Myocyte (in vitro differentiated cells): ENCODE measurements around the gene HOXC11. TPM values are rescaled to one million over a fixed set of nuclear protein-coding genes. Genes with fewer than 3 reads are reported as not detected.
A peak's percentile ranks its signal among the peaks of the same experiment; 100 is the strongest.

Source experiments
- DNase-seq: peaks from one replicate; pipeline ENCODE4 v3.0.0-alpha.2; 2012; ENCODE audit warnings: low read depth
- total RNA-seq: library from RNA; depleted of rRNA; stranded (reverse); fragments of >200 nt; gene quantifications from 2 replicates; pipeline ENCODE4 v1.2.3, GENCODE V29; 2014

HOXC11 gene
- total RNA-seq, 1 donor from 2014 or later, result 2.2 TPM

DNA sequence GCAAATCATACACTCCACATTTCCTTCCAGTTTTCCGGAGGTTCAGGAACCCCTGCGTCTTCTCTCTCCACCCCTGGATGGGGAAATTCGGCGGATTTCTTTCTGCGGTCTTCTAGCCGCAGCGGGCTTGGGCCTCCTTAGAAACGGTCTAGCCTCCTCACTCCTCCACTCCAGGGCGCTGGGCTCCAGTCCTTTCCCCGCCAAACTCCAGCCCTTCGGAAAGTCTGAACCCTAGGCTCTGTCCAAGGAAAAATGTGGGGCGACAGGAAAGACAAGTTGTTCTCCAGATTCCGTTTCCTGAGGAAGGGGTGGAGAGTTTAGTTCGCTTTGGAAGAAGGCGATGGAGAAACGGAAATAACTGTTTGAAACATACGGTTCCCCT lies 10.6 kb downstream of the HOXC11 start:
- DNase-seq, result no peak

DNA sequence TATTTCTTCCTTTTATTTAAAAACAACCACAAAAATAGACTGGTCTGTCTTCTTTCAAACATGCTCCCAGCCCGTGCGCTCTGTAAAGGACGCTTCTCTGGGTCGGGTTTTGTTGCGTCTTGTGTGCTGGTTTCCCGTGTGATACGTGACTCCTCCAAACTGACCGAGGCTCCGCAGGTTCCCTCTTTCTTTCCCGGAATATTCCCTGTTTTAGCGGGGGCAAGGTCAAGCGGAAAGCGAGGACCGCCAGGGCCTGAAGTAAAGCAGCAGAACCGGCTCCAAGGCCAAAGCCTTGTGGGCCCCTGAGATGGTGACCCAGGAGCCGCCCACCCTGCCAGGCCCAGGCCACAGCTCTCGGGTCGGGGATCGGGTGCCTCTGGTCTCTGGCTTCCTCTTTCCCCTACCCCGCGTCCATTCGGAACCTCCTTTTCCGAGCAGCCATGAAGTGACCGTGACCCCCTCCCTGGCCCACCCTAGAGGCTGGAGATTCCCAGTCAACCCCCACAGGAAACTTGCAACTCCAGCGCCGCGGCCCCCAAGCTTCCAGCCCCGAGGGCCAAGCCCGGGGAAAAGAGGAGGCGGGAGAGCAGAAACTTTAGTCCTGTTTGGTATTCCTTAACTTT lies 11.1 kb downstream of the HOXC11 start:
- no peak for DNase-seq

DNA sequence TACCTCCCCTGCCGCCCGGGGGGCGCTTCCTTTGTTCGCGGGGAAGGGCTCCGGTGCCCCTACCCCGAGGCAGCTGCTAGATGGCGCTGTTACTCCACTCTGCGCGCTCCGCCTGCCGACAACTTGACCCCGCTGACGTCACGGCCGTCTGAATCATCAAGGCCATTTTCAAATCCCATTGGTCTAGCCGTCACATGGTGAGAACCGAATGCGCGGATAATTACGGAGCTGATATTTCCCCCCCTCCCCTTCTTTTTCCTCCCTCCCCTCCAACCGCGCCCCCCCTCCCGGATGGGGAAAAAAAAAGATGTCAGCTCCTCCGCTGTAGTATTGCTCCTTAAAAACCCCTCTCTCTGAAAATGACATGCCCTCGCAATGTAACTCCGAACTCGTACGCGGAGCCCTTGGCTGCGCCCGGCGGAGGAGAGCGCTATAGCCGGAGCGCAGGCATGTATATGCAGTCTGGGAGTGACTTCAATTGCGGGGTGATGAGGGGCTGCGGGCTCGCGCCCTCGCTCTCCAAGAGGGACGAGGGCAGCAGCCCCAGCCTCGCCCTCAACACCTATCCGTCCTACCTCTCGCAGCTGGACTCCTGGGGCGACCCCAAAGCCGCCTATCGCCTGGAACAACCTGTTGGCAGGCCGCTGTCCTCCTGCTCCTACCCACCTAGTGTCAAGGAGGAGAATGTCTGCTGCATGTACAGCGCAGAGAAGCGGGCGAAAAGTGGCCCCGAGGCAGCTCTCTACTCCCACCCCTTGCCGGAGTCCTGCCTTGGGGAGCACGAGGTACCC lies 12.2 kb downstream of the HOXC11 start, which contains the start of gene HOXC10:
TSS of gene HOXC10 (plus strand) at position 246 of the 791 bp plus-strand sequence. CDS start at position 360, 114 bp downstream.
- DNase-seq, result peak; percentile 97

DNA sequence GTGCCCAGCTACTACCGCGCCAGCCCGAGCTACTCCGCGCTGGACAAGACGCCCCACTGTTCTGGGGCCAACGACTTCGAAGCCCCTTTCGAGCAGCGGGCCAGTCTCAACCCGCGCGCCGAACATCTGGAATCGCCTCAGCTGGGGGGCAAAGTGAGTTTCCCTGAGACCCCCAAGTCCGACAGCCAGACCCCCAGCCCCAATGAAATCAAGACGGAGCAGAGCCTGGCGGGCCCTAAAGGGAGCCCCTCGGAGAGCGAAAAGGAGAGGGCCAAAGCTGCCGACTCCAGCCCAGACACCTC lies 12.7 kb downstream of the HOXC11 start:
- DNase-seq, result no peak

DNA sequence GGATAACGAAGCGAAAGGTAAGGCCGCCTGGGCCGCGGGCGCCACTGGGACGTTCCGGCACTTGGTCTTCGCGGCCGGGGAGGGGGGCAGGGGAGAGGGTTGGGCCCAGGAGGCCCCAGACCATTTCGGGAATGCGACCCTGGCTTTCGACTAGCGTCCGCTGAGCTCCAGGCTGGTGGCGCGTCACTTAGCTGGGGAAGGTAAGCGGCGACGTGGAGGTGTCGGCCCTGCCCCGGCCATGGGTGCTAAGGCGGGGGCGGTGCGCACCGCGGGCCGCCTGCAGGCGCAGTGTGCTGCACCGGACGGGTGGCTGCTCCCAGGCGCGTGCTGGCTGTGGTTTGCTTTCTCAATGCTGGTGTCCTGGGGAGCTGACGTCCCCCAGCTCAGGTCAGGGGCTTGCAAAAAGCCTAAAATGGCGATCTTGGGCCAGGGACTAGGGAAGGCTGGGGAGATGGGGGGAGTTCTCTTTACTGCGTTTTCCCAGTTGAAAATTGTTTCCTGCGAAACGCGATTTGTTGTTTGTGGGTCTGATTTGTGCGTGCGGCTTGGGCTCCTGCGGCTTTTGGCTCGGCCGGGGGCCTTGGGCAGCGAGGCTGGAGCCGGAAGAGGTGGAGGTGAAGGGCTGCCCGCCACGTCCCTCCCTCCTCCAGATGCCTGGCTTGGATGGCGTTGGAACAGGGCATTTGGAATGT lies 13.2 kb downstream of the HOXC11 start:
- no peak for DNase-seq

DNA sequence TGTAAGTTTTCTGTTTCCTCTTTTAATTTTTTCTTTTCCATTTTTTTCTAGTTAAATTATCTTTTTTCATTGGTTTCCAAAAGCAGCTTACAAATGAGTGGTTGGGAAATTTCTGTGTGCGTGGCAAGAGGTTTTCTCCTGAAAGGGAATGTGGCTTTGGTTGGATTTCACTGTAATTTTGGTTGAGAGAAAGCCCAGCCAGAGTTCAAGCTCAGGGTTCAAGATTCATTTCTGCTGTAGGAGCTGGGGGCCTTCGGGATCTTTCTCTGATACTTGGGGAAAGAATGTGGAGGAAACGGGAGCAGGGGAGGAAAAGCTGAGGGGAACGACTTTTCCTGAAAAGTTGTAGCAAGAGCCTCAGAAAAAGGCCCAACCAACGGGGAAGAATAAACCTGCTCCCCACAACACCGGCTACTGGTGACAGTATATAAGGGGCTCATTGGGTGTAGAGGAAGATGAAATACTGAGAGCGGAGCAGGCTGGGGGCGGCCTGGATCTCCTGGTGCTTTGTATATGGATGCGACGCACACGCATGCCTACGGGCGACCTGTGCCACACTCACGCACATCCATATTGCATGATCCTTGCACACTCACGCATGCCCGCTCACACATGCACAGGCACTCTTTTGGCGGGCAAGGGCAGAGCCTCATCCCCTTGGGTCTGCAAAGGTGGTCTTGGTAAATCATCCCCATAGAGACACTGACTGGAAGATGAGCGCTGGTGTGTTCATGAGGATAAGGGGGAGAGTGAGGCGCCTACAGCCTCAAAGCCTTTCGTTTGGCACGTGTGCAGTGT lies 14.0 kb downstream of the HOXC11 start:
- no peak for DNase-seq

DNA sequence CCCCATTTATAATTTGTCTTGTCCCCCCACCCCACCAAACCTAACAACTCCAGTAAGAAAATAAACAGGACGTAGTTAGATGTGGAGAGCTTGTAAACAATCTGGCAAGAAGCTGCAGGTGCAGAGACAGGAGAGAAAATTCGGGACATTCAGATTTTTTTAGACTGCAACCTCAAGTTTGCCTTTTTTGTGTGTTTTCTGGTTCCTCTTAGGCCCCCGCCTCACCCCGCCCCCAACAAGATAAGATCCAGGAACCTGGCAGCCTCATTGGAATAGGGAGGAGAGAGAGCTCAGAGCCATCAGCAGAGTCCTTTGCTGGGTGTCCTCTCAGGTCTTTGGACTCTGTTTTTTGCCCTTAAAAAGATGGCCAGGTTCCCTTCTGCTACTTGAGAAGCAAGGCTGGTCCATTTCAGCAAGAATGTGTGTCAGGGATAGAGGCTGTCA lies 14.9 kb downstream of the HOXC11 start:
- no peak for DNase-seq

DNA sequence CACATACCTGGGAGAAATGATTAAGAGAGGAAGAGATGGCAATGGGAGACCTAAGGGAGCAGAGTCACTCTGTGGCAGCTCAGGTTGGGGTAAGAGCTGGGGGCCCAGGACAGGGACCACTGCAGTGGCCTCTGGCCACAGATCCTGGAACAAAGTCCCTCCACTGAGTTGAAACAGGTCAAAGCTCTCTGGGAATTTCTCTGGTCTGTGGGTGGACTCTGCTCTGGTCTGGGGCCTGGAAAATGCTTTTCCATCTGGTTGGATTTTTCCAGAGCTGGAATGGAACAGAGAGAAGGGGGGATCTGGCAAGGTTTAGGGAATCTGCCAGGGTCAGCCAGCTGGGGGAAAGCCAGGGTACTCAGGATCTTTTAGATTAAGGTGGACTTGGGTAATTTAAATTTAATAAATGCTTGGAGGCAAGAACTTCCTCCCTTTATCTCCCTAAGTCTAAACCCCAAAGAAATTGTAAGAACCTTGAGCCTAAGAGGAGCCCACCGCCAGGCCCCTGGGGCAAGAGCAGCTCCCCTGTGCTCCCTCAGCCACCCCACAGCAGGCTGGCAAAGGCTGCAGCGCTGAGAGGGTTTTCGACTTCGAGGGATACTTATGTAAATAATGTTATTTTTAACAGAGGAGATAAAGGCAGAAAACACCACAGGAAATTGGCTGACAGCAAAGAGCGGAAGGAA lies 15.8 kb downstream of the HOXC11 start:
- DNase-seq, result no peak

DNA sequence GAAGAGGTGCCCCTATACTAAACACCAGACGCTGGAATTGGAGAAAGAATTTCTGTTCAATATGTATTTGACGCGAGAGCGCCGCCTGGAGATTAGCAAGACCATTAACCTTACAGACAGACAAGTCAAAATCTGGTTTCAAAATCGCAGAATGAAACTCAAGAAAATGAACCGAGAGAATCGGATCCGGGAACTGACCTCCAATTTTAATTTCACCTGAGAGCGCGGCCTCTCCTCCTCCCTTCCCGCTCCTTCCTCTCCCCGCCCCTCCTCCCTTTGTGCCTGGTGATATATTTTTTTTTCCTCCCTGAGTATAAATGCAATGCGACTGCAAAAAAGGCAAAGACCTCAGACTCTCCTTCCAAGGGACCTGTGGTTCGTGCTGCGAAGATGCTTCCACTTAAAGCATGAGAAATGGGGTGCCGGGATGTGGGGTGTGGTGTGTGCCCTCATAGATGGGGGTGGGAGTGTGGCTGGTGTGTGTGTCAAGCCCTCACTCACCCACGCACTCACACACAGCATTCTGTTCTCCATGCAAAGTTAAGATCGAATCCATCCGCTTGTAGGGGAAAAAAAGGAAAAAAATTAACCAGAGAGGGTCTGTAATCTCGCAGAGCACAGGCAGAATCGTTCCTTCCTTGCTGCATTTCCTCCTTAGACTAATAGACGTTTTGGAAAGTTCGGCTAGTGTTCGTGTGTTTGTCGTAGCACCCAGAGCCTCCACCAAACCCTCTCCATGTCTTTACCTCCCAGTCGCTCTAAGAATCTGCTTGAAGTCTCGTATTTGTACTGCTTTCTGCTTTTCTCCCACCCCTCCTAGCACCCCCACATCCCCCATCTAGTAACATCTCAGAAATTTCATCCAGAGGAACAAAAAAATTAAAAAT lies 16.5 kb downstream of the HOXC11 start:
- DNase-seq, result no peak

DNA sequence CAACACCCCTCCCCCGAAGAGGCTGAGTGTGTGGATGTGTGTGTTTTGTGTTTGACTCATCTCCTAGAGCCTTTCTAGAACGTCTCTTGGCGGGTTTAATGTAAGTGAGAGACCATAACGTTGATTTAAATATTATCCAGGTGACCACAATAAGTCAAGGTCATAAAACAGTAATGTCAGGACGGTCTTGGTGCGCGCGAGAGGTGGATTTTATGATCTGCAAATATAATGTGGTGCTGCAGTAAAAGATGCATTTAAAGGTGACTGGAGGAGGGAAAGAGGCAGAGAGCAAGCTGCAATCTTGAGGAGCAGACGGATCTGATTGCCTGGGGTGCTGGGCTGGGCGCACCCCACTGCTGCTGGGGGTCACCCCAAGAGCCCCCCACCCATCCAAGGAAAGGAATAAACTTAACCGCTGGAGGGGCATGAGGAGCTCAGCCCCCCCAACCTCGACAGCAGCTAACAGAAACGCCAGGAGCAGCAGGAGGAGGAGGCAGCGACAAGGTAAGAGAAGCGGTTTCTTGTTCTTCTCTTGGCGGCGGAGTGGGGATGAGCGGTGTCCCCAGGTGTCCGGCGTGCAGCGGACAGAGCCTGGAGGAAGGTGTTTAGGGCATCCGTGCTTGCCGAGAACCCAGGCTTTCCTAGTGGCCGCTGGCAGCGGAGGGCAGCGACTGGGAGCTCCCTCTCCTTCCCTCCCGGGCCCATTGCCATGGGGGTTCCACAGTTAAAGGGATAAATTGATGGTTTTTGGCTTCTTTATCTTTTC lies 17.6 kb downstream of the HOXC11 start:
- DNase-seq, result no peak

DNA sequence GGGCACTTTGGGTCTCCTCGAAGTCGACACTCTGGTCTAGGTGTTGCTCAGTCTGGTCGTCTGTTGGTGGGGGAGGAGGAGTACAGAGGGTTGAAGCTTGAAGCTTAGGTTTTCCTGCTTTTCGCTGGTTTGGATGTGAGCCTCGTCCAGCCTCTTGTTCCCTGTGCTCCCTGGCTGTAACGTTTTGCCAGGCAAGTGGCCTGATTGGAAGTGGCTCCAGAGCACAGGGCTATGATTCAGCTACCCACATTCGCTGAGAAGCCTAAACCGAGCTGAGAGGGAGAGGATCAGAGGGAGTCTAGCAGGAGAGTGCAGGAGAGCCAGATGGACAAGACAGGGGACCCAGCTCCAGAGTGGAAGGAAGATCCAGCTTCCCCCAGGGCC lies 18.1 kb downstream of the HOXC11 start:
- peak; percentile 63 for DNase-seq

DNA sequence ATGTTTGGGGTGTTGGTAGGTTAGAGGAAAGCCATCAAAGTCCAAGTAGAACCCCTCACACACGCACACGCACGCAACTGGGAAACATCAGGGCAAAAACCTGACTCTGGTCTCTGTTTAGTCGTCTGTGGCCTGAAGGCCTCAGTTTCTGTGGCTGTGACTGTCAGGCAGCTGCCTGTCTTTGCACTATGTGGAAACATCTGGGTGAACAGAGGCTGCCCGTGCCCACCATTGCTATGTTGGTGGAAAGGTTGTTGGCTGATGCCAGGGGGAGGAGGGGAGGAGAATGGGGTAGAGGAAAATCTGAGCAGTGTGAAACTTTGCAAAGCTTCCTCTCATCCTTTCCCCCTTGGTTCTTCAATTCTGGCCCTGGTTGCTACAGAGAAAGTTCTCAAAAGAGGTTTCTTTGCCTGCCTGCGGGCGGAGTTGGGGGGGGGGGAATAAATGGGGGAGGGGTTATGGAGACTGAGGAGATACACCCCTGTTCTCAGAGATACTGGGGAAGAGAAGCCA lies 19.5 kb downstream of the HOXC11 start:
- no peak for DNase-seq

DNA sequence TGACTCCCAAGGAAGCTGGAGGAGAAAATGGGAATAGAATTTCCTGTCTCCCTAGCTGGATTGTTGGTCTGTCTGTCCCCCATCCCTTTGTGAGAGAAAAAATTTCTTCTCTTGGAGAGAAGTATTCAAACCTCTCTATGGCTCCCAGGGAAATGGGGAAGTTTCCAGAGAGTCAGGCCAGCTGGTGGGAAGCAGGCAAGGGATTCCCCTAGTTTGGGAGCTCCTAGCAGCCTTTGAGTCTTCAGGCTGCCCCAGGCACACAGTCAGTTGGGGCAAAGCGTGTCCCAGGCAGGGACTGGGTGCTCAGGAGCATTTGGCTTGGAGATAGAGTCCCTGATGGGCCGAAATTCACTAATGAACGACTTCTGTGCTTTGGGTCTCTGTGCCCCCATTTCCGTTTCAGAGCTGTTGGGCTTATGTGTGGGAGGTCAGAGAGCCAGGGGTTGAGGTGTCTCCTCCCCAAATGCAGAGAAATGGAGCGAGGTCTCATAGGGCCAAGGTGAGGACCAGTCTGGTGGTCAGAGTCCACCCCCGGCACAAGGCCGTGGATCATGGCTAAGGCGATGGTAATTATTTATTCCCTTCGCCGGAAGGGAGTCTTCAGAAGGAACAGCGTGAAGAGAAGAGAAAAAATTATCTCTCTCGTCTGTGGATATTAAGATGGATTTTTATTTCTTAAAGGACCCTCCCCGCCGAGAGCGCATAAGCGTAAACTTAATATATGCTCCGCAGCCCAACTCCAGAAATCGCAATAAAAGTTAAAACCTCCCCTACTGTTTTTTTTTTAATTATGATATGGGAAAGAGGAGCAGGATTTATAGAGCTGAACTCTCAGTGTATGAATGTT lies 20.5 kb downstream of the HOXC11 start:
- DNase-seq, result no peak

DNA sequence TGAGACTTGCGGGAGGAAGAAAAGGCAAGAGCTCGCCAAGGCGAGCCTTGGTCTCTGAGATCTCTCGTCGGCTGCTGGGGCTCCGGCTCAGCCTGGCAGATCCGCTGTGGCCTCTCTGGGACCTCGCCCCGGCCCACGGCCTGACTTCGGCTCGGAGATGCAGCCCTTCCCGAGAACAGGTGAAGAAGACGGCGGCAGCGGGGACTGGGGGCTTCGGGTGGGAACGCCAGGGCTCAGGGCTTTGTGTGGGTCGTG lies 21.0 kb downstream of the HOXC11 start:
- no peak for DNase-seq

DNA sequence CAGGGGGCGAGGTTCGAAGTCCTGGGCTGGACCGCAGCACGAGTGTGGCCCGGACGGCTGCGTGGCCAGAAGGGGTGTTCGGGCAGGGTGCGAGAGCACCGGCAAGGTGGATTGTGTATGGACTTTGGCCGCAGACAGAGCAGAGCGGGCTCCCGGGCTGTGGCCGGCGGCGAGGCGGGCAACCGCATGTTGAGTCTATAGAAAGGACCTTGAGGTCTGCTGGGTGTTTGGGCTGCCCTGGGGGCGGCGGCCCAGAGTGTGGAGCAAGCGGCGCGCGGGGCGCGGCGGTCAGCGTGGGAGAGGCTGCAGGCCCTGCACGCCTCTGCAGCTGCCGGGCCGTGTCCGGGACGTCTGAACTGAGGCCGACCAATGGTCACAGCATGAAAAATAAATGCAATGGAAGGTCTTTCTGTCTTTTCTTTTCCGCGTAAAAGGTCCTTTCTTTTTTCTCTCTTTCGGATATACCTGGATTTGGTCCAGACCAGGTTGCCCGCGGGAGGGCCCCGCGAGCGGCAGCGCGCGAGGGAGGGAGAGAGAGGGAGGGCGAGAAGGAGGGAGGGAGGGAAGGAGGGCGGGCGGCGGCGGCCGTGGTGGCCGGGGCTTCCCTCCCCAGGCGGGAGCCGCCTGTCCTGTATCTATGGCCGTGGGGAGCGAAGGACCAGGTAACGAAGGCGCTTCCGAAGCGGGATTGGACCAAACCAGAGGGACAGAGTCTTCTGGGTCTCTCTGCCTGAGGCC lies 21.5 kb downstream of the HOXC11 start:
- DNase-seq, result no peak

DNA sequence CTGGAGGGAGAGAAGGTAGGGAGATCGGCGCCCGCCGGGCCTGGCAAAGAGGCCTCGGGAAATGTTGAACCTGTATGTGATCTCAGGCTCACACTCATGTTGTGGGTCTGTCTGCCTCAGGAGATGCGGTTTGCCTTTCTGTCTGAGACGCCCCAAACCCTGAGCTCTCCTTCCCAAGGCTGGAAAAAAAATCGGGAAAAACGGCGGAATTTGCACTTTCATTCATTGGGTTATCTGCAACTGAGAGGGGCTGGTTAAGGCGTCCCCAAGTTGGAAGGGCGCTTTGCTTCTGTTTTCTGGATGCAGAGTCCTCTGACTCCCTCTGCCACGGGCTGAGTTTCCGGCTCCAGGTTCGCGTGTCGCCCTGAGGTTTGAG lies 22.1 kb downstream of the HOXC11 start:
- no peak for DNase-seq

DNA sequence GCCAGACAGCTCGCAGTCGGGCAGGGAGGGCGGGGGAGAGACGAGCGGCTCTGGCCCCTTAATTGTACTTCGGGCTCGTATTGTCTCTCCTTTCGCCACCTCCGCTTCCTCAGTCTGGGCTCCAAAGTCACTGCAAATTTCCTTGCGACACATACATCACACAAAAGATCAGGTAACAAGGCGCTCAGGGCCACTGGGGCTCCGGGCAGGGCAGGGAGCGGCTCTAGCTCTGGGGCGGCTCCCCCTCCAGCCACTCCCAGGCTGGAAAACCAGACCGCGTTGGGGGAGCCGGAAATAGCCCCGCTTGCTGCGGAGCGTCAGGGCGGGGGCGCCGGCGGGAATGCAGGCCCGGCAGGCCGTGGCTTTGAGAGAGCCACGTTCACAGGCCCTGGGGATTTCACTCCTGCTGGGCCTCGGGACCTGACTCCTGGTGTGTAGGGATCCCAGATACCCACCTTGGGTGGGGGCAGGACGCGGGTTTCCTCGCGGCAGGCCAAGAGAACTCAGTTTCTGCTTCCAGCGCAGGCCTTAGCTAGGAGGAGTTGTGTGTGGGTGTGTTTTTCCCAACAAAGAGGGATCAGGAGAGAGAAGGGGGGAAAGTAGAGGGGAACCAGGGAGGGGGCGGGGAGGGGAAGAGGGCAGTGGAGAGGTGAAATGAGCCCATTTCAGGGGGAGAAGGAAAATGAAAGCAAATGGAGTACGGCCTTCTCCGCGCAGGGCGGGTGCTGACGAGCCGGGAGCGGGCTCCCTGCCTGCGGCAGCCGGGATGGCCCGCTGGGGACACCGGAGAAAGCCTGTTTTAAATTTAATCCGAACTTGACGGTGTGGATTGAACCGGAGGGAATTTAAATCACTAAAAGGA lies 22.7 kb downstream of the HOXC11 start:
- no peak for DNase-seq
